NOMO-1 treated with DMSO at 0.1 percent for 48 hours (cell line): ENCODE measurements around the gene NRAS.
A peak's percentile ranks its signal among the peaks of the same experiment; 100 is the strongest.

ENCODE experiments used
- DNase-seq: peaks from one replicate; lab custom pipeline; 2025; ENCODE audit not compliant: unreplicated experiment; lab: John Stamatoyannopoulos, UW

The NRAS gene

DNA sequence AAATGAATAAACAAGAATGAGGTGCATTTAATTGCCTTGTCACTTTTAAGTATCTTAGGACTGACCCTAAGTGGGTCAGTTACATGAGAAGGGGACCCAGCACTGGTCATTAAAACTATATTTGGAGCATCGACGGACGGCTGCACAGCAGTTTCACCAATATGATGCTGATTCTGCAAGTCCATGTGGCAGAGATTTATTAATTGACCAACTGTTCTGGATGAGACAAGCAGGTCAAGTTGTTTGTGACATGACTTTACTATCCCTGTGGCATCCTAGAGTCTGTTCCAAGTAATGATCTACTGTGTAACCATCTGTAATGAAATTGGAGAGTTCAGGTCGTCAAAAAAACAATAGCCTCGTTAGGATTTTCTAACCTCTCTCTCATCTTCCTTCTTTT is 30.7 kb downstream of the NRAS start:
- no peak for DNase-seq

DNA sequence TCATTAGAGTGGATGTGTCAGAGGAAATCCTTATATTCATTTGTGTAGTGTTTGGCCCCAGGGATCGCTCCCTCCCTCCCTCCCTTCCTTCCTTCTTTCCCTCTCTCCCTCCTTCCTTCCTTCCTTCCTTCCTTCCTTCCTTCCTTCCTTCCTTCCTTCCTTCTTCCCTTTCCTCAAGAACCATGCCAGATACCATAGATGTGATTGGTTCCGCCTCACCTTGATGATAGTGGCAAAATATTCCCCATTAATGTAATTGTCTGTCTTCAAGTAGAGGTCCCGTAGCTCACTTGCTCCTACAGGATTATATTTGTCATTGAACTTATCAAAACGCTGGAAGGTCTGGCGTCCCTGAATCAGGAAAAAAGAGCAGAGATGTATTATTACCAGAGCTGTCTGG is 38.9 kb downstream of the NRAS start:
- no peak for DNase-seq

DNA sequence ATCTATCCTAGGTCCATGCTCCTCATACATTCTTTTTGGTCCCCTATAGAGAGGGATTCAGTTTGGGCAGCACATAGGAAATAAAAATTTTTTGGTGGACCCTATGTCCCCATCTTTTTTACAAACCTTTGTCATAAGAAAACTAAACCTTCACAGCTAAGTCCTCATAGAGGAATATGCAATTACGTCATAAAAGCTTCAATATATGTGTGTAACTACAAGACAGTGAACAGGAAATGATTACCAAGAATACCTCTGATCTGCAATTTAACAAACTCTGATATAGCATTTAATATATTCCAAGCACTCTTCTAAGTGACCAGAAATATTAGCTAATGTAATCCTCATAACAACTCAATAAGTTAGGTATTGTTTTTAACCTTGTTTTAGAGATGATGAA is 40.5 kb downstream of the NRAS start:
- no peak for DNase-seq

DNA sequence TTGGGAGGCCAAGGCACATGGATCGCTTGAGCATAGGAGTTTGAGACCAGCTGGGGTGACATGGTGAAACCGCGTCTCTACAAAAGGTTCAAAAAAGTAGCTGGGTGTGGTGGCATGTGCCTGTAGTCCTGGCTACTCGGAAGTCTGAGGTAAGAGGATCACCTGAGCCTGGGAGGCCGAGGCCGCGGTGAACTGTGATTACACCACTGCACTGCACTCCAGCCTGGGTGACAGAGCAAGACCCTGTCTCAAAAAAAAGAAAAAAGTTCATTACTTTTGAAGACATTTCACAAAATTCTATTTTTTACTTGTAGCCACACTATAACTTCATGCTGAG is 44.7 kb downstream of the NRAS start:
- DNase-seq, result no peak

DNA sequence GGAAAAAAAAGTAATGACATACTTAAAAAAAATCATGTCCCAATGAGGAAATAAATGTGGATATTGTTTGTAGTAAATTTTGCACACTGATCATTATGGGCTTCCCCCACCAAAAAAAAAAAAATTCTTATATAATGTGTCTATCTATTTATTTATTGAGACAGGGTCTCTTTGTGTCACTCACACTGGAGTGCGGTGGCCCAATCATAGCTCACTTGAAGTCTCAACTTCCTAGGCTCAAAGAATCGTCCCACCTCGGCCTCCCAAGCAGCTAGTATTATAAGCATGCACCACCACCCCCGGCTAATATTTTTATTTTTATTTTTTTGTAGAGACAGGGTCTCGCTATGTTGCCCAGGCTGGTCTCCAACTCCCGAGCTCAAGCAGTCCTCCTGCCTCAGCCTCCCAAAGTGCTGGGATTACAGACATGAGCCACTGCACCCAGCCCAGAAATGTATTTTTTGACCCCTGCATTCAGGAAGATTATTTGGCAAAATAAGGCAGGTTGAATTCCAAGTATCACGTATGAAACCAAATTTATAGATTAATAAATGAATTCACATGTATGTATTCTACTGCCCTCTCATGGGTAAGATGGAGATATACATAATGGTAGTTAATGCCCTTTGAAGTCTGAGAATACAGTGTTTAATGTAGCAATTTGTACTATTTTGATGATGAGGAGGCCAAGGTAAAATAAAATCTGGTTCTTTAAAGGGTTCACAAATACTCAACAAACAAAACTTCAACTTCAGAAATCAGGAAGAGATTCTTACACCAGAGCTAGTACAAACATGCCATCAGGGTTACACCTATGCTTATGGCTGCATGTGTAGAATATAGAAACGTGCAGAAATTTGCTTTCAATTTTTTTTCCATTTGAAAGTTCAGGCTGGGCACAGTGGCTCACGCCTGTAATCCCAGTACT is 45.3 kb downstream of the NRAS start:
- peak; percentile 11 for DNase-seq

DNA sequence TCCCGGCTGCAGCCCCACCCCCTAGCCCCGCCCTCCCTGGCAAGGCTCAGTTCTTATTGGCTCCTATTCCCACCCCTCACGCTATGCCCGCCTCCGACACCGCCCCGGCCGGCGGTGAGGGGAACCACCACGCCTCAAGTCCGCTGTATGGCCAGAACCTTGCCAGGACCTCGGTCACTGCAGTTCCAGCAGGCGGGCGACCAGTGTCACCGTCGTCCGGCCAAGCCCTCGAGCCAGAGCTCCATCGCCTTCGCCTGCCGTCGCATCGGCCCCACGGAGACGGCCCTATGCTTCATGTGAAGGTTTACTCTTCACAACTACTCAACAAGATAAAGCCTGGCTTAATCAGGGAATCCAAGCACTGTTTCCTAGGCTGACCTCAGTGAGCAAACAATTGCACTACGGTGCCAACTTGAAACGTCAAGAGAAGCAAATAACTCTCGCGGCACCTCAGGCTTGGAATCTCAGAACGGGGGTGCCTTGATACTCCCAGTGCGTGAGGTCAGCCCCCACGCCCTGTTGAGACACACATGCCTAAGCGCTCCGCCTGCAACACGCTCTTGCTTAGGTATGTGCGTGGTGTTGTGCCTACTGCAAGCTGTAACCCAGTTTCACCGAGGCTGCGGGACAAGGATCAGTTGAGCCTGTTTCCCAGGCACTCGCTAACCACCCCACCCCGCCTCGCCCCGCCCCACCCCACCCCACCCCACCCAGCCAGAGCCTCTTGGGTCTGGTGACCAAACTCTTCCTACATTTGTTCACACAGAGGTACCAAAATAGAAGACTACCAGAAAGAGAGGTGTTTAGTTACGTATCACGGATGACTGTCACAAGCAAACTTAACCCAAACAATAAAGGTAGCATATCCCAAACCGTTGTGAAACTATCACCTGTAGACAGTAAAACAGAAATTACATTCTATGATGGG is 46.2 kb downstream of the NRAS start:
- peak; percentile 72 for DNase-seq

DNA sequence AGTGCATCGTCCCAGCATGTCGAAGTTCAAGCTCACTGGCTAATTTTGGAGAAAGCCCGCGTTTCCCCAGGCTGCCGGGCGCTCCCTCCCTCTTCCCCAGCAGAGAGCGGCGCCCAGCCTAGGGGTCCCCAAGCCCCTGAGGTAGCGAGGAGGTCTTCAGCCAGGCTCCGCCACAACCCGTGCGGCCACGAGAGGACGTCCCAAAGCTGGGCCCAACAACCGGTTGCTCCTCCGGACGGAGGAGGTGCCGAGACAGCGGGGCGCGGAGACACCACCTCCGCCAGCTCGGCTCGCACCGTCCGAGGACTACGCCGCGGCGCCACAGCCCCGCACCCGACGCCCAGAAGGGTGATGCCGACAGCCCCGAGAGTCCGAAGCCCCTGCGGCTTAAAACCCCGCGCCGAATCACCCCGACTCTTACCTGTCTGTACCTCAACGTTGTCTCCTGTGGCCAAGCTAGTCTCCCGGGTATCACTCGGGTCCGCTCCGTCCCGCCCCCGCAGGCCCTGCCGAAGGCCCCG is 46.9 kb downstream of the NRAS start, which contains the start of gene DENND2C:
DENND2C (minus strand) TSS at position 488 of the 521 bp plus-strand sequence. CDS start 44,065 bp downstream, outside the sequence.
- no peak for DNase-seq

DNA sequence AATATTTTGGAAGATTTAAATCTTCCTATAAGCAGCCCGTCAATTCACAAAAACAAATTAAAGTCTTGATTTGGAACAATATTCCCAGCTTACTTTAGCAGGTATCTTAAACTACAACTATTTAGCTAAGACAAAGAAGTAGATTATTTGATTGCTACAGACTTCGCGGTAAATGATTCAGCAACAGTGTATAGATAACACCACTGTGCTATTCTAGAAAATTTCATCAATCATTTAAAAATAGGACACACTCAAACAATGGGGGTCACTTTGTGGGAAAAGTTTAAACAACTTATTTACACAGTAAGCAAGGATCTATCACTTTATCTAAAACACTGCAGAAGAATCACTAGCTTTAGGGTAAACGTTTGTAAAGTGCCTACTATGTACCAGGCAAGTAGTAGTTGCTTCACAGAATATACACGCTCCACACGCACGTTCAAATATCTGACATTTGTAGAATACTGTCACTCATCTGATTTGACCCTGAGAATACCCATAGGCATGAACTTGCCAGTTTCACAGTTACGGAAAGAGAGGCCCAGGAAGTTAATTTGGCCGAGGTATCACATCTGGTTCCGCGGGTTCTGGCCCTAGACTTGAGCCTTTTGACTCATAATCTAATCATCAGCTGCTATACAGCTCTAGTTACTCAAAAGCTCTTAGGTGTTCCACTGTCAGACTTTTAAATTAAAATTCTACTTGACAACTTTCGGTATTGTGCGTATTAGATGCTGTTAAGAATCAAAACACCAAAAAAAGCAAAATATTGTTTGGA is 47.6 kb downstream of the NRAS start:
- DNase-seq, result no peak

DNA sequence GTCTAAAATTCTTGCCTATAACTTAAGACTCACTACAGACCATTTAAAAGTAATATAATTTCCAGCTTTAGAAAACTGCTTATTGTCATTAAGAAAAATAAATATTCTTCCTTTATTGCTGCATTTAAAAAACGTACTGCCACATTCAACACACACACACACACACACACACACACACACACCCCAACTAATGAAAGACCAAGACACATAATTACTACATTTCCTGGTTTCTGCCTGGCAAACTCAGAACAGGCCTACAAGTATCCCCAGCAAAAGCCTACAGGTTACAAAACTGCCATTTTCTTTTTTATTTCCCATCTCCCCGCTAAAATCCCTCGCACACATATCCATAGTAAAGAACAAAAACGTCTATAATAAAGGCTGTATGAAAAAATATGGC is 48.2 kb downstream of the NRAS start:
- DNase-seq, result no peak

DNA sequence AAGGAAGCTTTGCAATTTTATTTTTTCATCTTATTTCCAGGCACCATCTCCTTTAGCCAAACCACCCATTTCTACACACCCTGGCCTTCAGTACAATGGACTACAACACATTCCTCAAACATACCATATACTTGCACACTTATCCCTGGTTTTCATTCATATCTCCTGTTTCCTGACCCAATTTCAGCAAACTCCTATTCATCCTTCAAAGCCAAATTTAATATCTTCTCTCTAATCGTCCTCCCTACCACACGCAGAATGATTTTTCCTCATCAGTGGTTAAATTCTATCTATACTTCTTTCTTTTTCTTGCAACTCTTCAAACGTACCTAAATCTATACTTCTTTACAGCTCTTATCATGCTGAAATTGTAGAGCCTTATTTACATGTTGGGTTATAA is 49.6 kb downstream of the NRAS start:
- DNase-seq, result no peak

DNA sequence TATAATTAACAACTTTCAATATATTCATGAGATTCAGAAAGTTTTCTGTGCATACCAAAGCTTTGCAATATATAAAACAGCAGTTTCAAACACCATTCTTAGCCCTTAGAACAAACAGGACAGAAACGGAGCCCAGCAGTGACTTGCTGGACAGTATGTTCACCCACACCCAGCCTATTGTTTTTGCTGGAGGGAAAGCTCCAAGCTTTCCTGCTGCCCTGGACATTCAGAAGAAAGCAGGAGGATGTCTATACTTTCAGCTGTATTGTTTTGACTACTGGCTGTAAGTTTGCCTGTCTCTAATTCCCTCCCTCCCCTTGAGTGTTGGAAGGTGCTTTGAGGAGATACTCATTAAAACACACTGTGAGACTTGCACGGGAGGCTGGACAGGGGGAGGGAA is 56.3 kb downstream of the NRAS start:
- no peak for DNase-seq
